Keratinocyte (primary cell): ENCODE measurements around the gene ANKRD45. TPM values are rescaled to one million over a fixed set of nuclear protein-coding genes. Genes with fewer than 3 reads are reported as not detected.

Experiments
- DNase-seq: peaks from one replicate; pipeline ENCODE4 v3.0.0-alpha.2; 2011; ENCODE audit warnings: low read depth, missing footprints, low spot score
- FAIRE-seq: peaks from 2 replicates; lab custom pipeline; 2011; peaks lifted over from hg19 to GRCh38; lab: Jason Lieb, UNC
- H2AFZ ChIP-seq: 2 replicates; pipeline ENCODE4 v1.6.0; 2012; ENCODE audit warnings: low read length, control low read depth, inconsistent platforms; ENCODE audit not compliant: control insufficient read depth
- H3K27ac ChIP-seq: 2 replicates; pipeline ENCODE4 v1.5.1; 2011; ENCODE audit warnings: low read length; ENCODE audit not compliant: control insufficient read depth, insufficient read depth
- H3K27me3 ChIP-seq: 3 replicates; pipeline ENCODE4 v1.6.0; 2011; ENCODE audit warnings: low read length; ENCODE audit not compliant: control insufficient read depth, insufficient read depth; ENCODE audit errors: extremely low read depth
- H3K36me3 ChIP-seq, 2 experiments: 2 replicates in 1 of 2; 3 replicates in 1 of 2; pipeline ENCODE4 v1.5.1; 2011; ENCODE audit warnings: low read length in 2 of 2, mild to moderate bottlenecking in 1 of 2; ENCODE audit not compliant: control insufficient read depth in 2 of 2, insufficient read depth in 2 of 2; ENCODE audit errors: extremely low read depth in 1 of 2
- H3K4me1 ChIP-seq: 3 replicates; pipeline ENCODE4 v1.5.1; 2011; ENCODE audit warnings: low read length; ENCODE audit not compliant: control insufficient read depth, insufficient read depth; ENCODE audit errors: extremely low read depth
- H3K4me2 ChIP-seq: 3 replicates; pipeline ENCODE4 v1.6.0; 2011; ENCODE audit warnings: low read depth, low read length; ENCODE audit not compliant: control insufficient read depth, insufficient read depth; ENCODE audit errors: extremely low read depth
- H3K4me3 ChIP-seq, 3 experiments: fragments of 200-600 bp in 1 of 3; sonication (generic) in 1 of 3; 2 replicates in 2 of 3; 3 replicates in 1 of 3; pipeline ENCODE4 v1.5.1; 2011 to 2016; ENCODE audit warnings: low read length in 3 of 3, mild to moderate bottlenecking in 3 of 3, control low read depth in 2 of 3, inconsistent platforms in 1 of 3, low read depth in 1 of 3, mixed read lengths in 1 of 3, mixed run types in 1 of 3, moderate library complexity in 1 of 3; ENCODE audit not compliant: control insufficient read depth in 2 of 3, insufficient read depth in 2 of 3; ENCODE audit errors: extremely low read depth in 1 of 3
- H3K79me2 ChIP-seq: 2 replicates; pipeline ENCODE4 v1.6.0; 2012; ENCODE audit warnings: low read length; ENCODE audit not compliant: control insufficient read depth, insufficient read depth
- H3K9ac ChIP-seq: 3 replicates; pipeline ENCODE4 v1.6.0; 2011; ENCODE audit warnings: low read length; ENCODE audit not compliant: control insufficient read depth, insufficient read depth; ENCODE audit errors: extremely low read depth
- H3K9me1 ChIP-seq: 3 replicates; pipeline ENCODE4 v1.6.0; 2011; ENCODE audit warnings: low read length; ENCODE audit not compliant: control insufficient read depth, insufficient read depth; ENCODE audit errors: extremely low read depth
- H3K9me3 ChIP-seq: 2 replicates; pipeline ENCODE4 v1.5.1; 2012; ENCODE audit warnings: low read depth, low read length; ENCODE audit not compliant: control insufficient read depth
- H4K20me1 ChIP-seq: 3 replicates; pipeline ENCODE4 v1.6.0; 2011; ENCODE audit warnings: low read length; ENCODE audit not compliant: control insufficient read depth, insufficient read depth; ENCODE audit errors: extremely low read depth
- EZH2 ChIP-seq: IDR thresholded peaks from one replicate; pipeline ENCODE4 v1.6.1; 2012; ENCODE audit warnings: inconsistent platforms, mild to moderate bottlenecking, low read length, moderate library complexity
- dilution Hi-C: fragments of 300-500 bp; cut with MboI; formaldehyde crosslinking; loops from one replicate; pipeline ENCODE4 v1.7.0; 2020; ENCODE audit warnings: low sequenced_read_pairs; ENCODE audit not compliant: extremely low pct_ligation_motif_present
- polyA plus RNA-seq, 5 experiments: library from polyadenylated mRNA; depleted of rRNA in 3 of 5; stranded (reverse) in 3 of 5; stranded (forward) in 1 of 5; unstranded in 1 of 5; fragments of >200 nt; gene quantifications; 1 replicate in 1 of 5; 2 replicates in 3 of 5; 3 replicates in 1 of 5; pipeline versions ENCODE4 v1.2.1 to v1.2.3, GENCODE V29; 2011 to 2012; ENCODE audit warnings: missing spikeins in 2 of 5, low read depth in 1 of 5, low replicate concordance in 1 of 5
- TF ChIP-seq, protein P1 (sequence below), 3 experiments: IDR thresholded peaks in 1 of 3; conservative IDR thresholded peaks in 1 of 3; optimal IDR thresholded peaks in 1 of 3; 2 replicates in 2 of 3; 3 replicates in 1 of 3; pipeline versions ENCODE3 to v1.5.1; 2011; ENCODE audit warnings: low read length in 3 of 3, mild to moderate bottlenecking in 3 of 3, moderate library complexity in 2 of 3, control low read depth in 1 of 3, inconsistent platforms in 1 of 3; ENCODE audit not compliant: insufficient read depth in 2 of 3; ENCODE audit errors: extremely low read depth in 1 of 3

ANKRD45 gene
- polyA plus RNA-seq, 1 donor (not counting 4 experiments of a cell fraction or from before 2014, with no cell fraction given): 0.18 TPM

GRCh38 chr1:173714441-173714758 is 44.7 kb upstream of the ANKRD45 start:
- H3K9ac ChIP-seq: peak overlapping the region; percentile 82
- H3K27ac ChIP-seq: peak overlapping the region; percentile 66
- TF ChIP-seq, protein P1, sequence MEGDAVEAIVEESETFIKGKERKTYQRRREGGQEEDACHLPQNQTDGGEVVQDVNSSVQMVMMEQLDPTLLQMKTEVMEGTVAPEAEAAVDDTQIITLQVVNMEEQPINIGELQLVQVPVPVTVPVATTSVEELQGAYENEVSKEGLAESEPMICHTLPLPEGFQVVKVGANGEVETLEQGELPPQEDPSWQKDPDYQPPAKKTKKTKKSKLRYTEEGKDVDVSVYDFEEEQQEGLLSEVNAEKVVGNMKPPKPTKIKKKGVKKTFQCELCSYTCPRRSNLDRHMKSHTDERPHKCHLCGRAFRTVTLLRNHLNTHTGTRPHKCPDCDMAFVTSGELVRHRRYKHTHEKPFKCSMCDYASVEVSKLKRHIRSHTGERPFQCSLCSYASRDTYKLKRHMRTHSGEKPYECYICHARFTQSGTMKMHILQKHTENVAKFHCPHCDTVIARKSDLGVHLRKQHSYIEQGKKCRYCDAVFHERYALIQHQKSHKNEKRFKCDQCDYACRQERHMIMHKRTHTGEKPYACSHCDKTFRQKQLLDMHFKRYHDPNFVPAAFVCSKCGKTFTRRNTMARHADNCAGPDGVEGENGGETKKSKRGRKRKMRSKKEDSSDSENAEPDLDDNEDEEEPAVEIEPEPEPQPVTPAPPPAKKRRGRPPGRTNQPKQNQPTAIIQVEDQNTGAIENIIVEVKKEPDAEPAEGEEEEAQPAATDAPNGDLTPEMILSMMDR (optimal IDR thresholded peaks at IDR 0.05 in 1 of 3, IDR thresholded peaks at IDR 0.05 in 1 of 3, conservative IDR thresholded peaks at IDR 0.05 in 1 of 3; ENCODE audit: extremely low read depth in 1 of 3, insufficient read depth in 2 of 3, low read length in 3 of 3): no peak
- no peak for TF ChIP-seq EZH2
- H4K20me1 ChIP-seq: no peaks in the 10 kb centered on the region
- no peaks in the 10 kb centered on the region for H3K36me3 ChIP-seq
- no peaks in the 10 kb centered on the region for H3K27me3 ChIP-seq
- H3K4me2 ChIP-seq: peak overlapping the region; percentile 95
- H3K79me2 ChIP-seq: peaks cover 27% of the 10 kb centered on the region
- FAIRE-seq: no peak
- peak overlapping the region; percentile 90 for H2AFZ ChIP-seq
- H3K9me3 ChIP-seq: no peaks in the 10 kb centered on the region
- peak overlapping the region; percentile 64 to 85 (median 74) for H3K4me3 ChIP-seq
- H3K4me1 ChIP-seq: peaks cover 4% of the 10 kb centered on the region
- dilution Hi-C loops: no loop called here
- DNase-seq: no peak
- H3K9me1 ChIP-seq: no peaks in the 10 kb centered on the region

DNA sequence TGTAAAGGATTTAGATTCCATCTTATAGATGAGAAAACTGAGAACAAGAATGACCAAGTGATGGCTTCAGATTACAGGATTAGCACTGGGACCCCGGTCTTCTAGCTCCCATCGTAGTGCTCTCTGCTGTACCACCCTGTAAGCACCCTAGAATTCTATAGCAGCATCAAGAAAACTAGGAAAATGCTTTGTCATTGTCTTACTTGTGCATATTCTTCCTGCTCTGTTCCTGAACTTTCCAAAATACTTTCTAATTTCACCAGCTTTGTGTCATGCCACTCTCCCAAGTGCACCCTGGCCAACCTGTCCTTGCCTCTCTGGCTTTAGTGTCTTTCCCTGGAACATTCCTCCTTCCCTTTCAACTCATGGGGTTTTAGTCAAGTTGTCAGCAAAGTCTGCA is 39.1 kb upstream of the ANKRD45 start:
- Histone ChIP-seq H3K4me1 (no peaks in the 10 kb centered on the region), H3K4me2 (no peak overlapping the region), H3K9me3 (no peaks in the 10 kb centered on the region), H3K4me3 (no peak overlapping the region), H3K36me3 (no peaks in the 10 kb centered on the region), H3K27ac (no peak overlapping the region), H4K20me1 (no peaks in the 10 kb centered on the region), H2AFZ (no peak overlapping the region), H3K79me2 (no peaks in the 10 kb centered on the region), H3K9me1 (no peaks in the 10 kb centered on the region), H3K9ac (no peak overlapping the region), H3K27me3 (no peaks in the 10 kb centered on the region)
- dilution Hi-C loops: no loop called here
- FAIRE-seq: no peak
- no peak for DNase-seq
- TF ChIP-seq EZH2: no peak
- TF ChIP-seq, protein P1 (optimal IDR thresholded peaks at IDR 0.05 in 1 of 3, IDR thresholded peaks at IDR 0.05 in 1 of 3, conservative IDR thresholded peaks at IDR 0.05 in 1 of 3; ENCODE audit: extremely low read depth in 1 of 3, insufficient read depth in 2 of 3, low read length in 3 of 3): no peak
